H1 (cell line): Measurements from ENCODE around the gene APBB1. TPM values are rescaled to one million over a fixed set of nuclear protein-coding genes. Genes with fewer than 3 reads are reported as not detected.
A peak's percentile ranks its signal among the peaks of the same experiment; 100 is the strongest.

Experiments
- CTCF ChIA-PET: fragments of 300-600 bp; sonication (Branson Sonifier 250); formaldehyde crosslinking; loops from one replicate; lab custom pipeline; 2021; ENCODE audit not compliant: partially characterized antibody; lab: Charles Lee
- POLR2A ChIA-PET: fragments of 300-600 bp; sonication (Branson Sonifier 250); formaldehyde crosslinking; loops from one replicate; lab custom pipeline; 2021; ENCODE audit warnings: inconsistent platforms; ENCODE audit not compliant: partially characterized antibody; lab: Charles Lee
- DNase-seq, 2 experiments: peaks; one replicate each; pipeline versions ENCODE4 v3.0.0 to v3.0.0-alpha.2; 2010 to 2022; ENCODE audit warnings: low spot score in 2 of 2, low read depth in 1 of 2, mixed read lengths in 1 of 2
- FAIRE-seq: peaks from 2 replicates; lab custom pipeline; 2011; peaks lifted over from hg19 to GRCh38; lab: Jason Lieb, UNC
- H2AFZ ChIP-seq: 2 replicates; pipeline ENCODE4 v1.8.1; 2012; ENCODE audit warnings: low read length, inconsistent platforms
- H2AK5ac ChIP-seq: 2 replicates; pipeline ENCODE4 v1.6.1; 2013; ENCODE audit warnings: low read depth, low read length
- H2BK120ac ChIP-seq: replicated peaks from 2 replicates; pipeline ENCODE3; 2013; ENCODE audit warnings: low read depth, low read length, inconsistent platforms
- H2BK12ac ChIP-seq: 2 replicates; pipeline ENCODE4 v1.6.1; 2013; ENCODE audit warnings: low read depth, low read length
- H2BK15ac ChIP-seq: 2 replicates; pipeline ENCODE4 v1.6.1; 2013; ENCODE audit warnings: low read length
- H2BK20ac ChIP-seq: 2 replicates; pipeline ENCODE4 v1.6.1; 2013; ENCODE audit warnings: low read length
- H2BK5ac ChIP-seq: 2 replicates; pipeline ENCODE4 v1.6.1; 2013; ENCODE audit warnings: low read depth, low read length
- H3K14ac ChIP-seq: 2 replicates; pipeline ENCODE4 v1.6.1; 2013; ENCODE audit warnings: inconsistent platforms; ENCODE audit not compliant: insufficient read length
- H3K18ac ChIP-seq: 2 replicates; pipeline ENCODE4 v1.6.1; 2013; ENCODE audit warnings: low read length; ENCODE audit errors: extremely low read depth
- H3K23ac ChIP-seq: 2 replicates; pipeline ENCODE4 v1.6.1; 2013; ENCODE audit warnings: inconsistent platforms; ENCODE audit not compliant: insufficient read length
- H3K23me2 ChIP-seq: 2 replicates; pipeline ENCODE4 v1.6.1; 2013; ENCODE audit warnings: low read depth, low read length
- H3K27ac ChIP-seq: 2 replicates; pipeline ENCODE4 v1.6.1; 2011; ENCODE audit warnings: low read depth, low read length, inconsistent platforms
- H3K27me3 ChIP-seq, 4 experiments: replicated peaks in 1 of 4; 1 replicate in 1 of 4; 2 replicates in 3 of 4; pipeline versions ENCODE4 v1.6.1 to v1.8.1; 2011 to 2013; ENCODE audit warnings: low read length in 3 of 4, mild to moderate bottlenecking in 3 of 4, inconsistent platforms in 2 of 4, mixed read lengths in 2 of 4, moderate library complexity in 1 of 4; ENCODE audit not compliant: control insufficient read depth in 3 of 4, insufficient read depth in 3 of 4; ENCODE audit errors: extremely low read depth in 1 of 4
- H3K36me3 ChIP-seq, 4 experiments: 2 replicates each; pipeline versions ENCODE4 v1.6.1 to v1.8.1; 2011 to 2013; ENCODE audit warnings: mild to moderate bottlenecking in 4 of 4, low read length in 3 of 4, moderate library complexity in 2 of 4, control low read depth in 1 of 4, inconsistent platforms in 1 of 4; ENCODE audit not compliant: insufficient read depth in 4 of 4, control insufficient read depth in 2 of 4
- H3K4ac ChIP-seq: replicated peaks from 2 replicates; pipeline ENCODE3; 2013; ENCODE audit warnings: low read length, low read depth, mixed read lengths, inconsistent platforms; ENCODE audit not compliant: insufficient read length
- H3K4me1 ChIP-seq, 4 experiments: replicated peaks in 1 of 4; 1 replicate in 1 of 4; 2 replicates in 3 of 4; pipeline versions ENCODE4 v1.6.1 to v1.8.1; 2011 to 2013; ENCODE audit warnings: low read length in 3 of 4, inconsistent platforms in 2 of 4, mixed read lengths in 1 of 4; ENCODE audit not compliant: insufficient read depth in 4 of 4, control insufficient read depth in 3 of 4
- H3K4me2 ChIP-seq, 2 experiments: 2 replicates each; pipeline versions ENCODE4 v1.6.1 to v1.8.1; 2011 to 2013; ENCODE audit warnings: low read depth in 2 of 2, low read length in 2 of 2, control low read depth in 1 of 2, inconsistent platforms in 1 of 2, mild to moderate bottlenecking in 1 of 2; ENCODE audit not compliant: insufficient read depth in 1 of 2
- H3K4me3 ChIP-seq, 4 experiments: fragments of 200-600, 300-600 bp in 1 of 4; sonication (generic), shearing (Covaris generic), sonication (Bioruptor Twin) in 1 of 4; 2 replicates each; pipeline versions ENCODE4 v1.5.1 to v1.8.1; 2011 to 2016; ENCODE audit warnings: low read length in 4 of 4, low read depth in 3 of 4, control low read depth in 2 of 4, inconsistent platforms in 2 of 4, mild to moderate bottlenecking in 2 of 4, mixed read lengths in 1 of 4, moderate library complexity in 1 of 4; ENCODE audit not compliant: insufficient read depth in 2 of 4; ENCODE audit errors: extremely low read depth in 1 of 4
- H3K56ac ChIP-seq: replicated peaks from 2 replicates; pipeline ENCODE3; 2013; ENCODE audit warnings: low read depth, mild to moderate bottlenecking, mixed read lengths, low read length, inconsistent platforms; ENCODE audit not compliant: insufficient read length
- H3K79me1 ChIP-seq: 2 replicates; pipeline ENCODE4 v1.6.1; 2013; ENCODE audit warnings: low read depth, low read length, control low read depth
- H3K79me2 ChIP-seq, 2 experiments: 2 replicates each; pipeline versions ENCODE4 v1.6.1 to v1.8.1; 2012 to 2013; ENCODE audit warnings: low read length in 2 of 2, mild to moderate bottlenecking in 2 of 2, inconsistent platforms in 1 of 2; ENCODE audit not compliant: insufficient read depth in 2 of 2, control insufficient read depth in 1 of 2
- H3K9ac ChIP-seq, 4 experiments: replicated peaks in 1 of 4; 1 replicate in 1 of 4; 2 replicates in 3 of 4; pipeline versions ENCODE4 v1.6.1 to v1.8.1; 2011 to 2013; ENCODE audit warnings: low read depth in 3 of 4, low read length in 3 of 4, control low read depth in 2 of 4, mild to moderate bottlenecking in 2 of 4, moderate library complexity in 2 of 4, inconsistent platforms in 1 of 4; ENCODE audit errors: extremely low read depth in 1 of 4
- H3K9me3 ChIP-seq, 2 experiments: 2 replicates each; pipeline versions ENCODE4 v1.6.1 to v1.8.1; 2012 to 2013; ENCODE audit warnings: mild to moderate bottlenecking in 2 of 2, moderate library complexity in 2 of 2, control low read depth in 1 of 2, inconsistent platforms in 1 of 2, low read depth in 1 of 2, low read length in 1 of 2, mixed read lengths in 1 of 2; ENCODE audit not compliant: insufficient read depth in 2 of 2
- H4K20me1 ChIP-seq, 2 experiments: replicated peaks in 1 of 2; 2 replicates each; pipeline versions ENCODE3 to v1.8.1; 2011 to 2013; ENCODE audit warnings: inconsistent platforms in 2 of 2, low read length in 2 of 2, mild to moderate bottlenecking in 1 of 2; ENCODE audit not compliant: insufficient read depth in 2 of 2, control insufficient read depth in 1 of 2
- H4K5ac ChIP-seq: 2 replicates; pipeline ENCODE4 v1.6.1; 2013; ENCODE audit warnings: low read length, low read depth, mixed read lengths, inconsistent platforms; ENCODE audit not compliant: insufficient read length
- H4K8ac ChIP-seq: 2 replicates; pipeline ENCODE4 v1.8.0; 2013; ENCODE audit warnings: mild to moderate bottlenecking, moderate library complexity, low read length, inconsistent platforms; ENCODE audit not compliant: insufficient read depth; ENCODE audit errors: extremely low read depth
- H4K91ac ChIP-seq: replicated peaks from 2 replicates; pipeline ENCODE3; 2013; ENCODE audit warnings: low read length, mixed read lengths, inconsistent platforms; ENCODE audit not compliant: insufficient read length
- SAP30 ChIP-seq: fragments of 300-600 bp; sonication (generic); IDR thresholded peaks from 2 replicates; pipeline ENCODE4 v1.7.1; 2012; ENCODE audit warnings: low read length, moderate library complexity, mild to moderate bottlenecking, inconsistent platforms; ENCODE audit not compliant: insufficient read depth, insufficient replicate concordance
- WGBS, 2 experiments: shearing (Covaris generic) in 1 of 2; methylation state at CpG; one replicate each; pipeline versions ENCODE4 v1.1.6 to v1.1.7; 2013 to 2015; ENCODE audit warnings: low lambda C conversion rate in 2 of 2, mixed read lengths in 2 of 2, inconsistent platforms in 1 of 2, low coverage in 1 of 2, missing lambda C conversion rate in 1 of 2; ENCODE audit not compliant: insufficient replicate concordance in 2 of 2, insufficient coverage in 1 of 2, insufficient read length in 1 of 2; ENCODE audit errors: extremely low coverage in 1 of 2, missing lambda C conversion rate in 1 of 2; 5-methylcytosine and 5-hydroxymethylcytosine counted together
- polyA plus RNA-seq, 7 experiments: library from polyadenylated mRNA; depleted of rRNA in 3 of 7; stranded (reverse) in 5 of 7; unstranded in 2 of 7; fragments of >200 nt in 5 of 7; fragments of 200-250 nt in 2 of 7; gene quantifications; 1 replicate in 5 of 7; 2 replicates in 1 of 7; 4 replicates in 1 of 7; pipeline versions ENCODE4 v1.2.1 to v1.2.3, GENCODE V29; 2011 to 2013; ENCODE audit warnings: missing spikeins in 2 of 7, mixed read lengths in 2 of 7
- total RNA-seq: library from RNA; stranded (reverse); fragmentation: NEBNext Ultra II Directional; extraction: Animal tissue kit (Norgen Biotek cat#: 25700); gene quantifications from 2 replicates; pipeline ENCODE4 v1.2.1, GENCODE V29; 2021
- TF ChIP-seq, protein P1 (sequence below), 3 experiments: IDR thresholded peaks; 1 replicate in 2 of 3; 2 replicates in 1 of 3; pipeline versions ENCODE4 v1.5.1 to v1.6.1; 2011; ENCODE audit warnings: low read length in 3 of 3, mild to moderate bottlenecking in 3 of 3, inconsistent platforms in 2 of 3, low read depth in 1 of 3, moderate library complexity in 1 of 3; ENCODE audit not compliant: insufficient read depth in 1 of 3; ENCODE audit errors: control extremely low read depth in 1 of 3

APBB1 gene
- total and polyA plus RNA-seq, 2 of the 8 experiments (the other 6 are each of a cell fraction or from before 2014, with no cell fraction given), result 23.9 to 33.1 TPM

DNA sequence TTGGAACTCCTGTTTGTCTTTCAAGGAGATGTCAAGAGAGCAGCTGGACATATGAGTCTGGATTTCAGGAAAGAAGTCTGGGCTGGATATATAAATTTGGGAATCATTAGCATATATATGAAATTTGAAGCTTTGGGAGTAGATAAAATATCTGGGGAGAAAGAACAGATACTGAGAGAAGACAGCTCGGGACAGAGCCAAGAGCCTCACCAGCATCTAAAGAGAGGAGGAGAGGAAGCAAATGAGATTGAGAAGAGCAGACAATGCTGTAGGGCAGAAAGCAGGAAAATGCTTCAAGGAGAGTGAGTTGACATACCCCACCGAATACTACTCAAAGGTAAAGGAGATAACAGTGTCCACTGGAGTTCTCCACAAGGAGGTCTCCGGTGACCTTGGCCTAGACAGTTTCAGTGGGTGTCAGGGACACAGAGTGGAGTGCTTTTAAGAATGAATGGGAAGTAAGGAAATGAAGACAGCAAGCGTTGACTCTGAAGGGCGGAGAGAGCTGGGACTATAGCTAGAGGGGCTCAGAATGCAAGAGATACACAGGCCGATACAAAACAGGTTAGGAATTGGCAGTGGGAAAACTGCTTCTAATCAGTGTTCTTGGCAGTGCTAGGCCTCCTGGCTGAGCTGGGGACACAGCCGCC lies 862 bp downstream of the APBB1 start:
- H3K9ac ChIP-seq, result no peak overlapping the region
- no peak overlapping the region for H3K23ac ChIP-seq
- no peak overlapping the region for H4K8ac ChIP-seq
- H3K9me3 ChIP-seq, result no peaks in the 10 kb centered on the region
- no peak for FAIRE-seq
- no peak overlapping the region for H4K5ac ChIP-seq
- no peak overlapping the region for H3K18ac ChIP-seq
- H3K79me1 ChIP-seq, result 0 out of 2 replicates have a peak, but pooled peaks cover 2% of the 10 kb centered on the region
- H3K23me2 ChIP-seq, result peaks cover 4% of the 10 kb centered on the region; the same call in 1 of the 2 replicates
- TF ChIP-seq, protein P1, sequence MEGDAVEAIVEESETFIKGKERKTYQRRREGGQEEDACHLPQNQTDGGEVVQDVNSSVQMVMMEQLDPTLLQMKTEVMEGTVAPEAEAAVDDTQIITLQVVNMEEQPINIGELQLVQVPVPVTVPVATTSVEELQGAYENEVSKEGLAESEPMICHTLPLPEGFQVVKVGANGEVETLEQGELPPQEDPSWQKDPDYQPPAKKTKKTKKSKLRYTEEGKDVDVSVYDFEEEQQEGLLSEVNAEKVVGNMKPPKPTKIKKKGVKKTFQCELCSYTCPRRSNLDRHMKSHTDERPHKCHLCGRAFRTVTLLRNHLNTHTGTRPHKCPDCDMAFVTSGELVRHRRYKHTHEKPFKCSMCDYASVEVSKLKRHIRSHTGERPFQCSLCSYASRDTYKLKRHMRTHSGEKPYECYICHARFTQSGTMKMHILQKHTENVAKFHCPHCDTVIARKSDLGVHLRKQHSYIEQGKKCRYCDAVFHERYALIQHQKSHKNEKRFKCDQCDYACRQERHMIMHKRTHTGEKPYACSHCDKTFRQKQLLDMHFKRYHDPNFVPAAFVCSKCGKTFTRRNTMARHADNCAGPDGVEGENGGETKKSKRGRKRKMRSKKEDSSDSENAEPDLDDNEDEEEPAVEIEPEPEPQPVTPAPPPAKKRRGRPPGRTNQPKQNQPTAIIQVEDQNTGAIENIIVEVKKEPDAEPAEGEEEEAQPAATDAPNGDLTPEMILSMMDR (IDR thresholded peaks at IDR 0.05; ENCODE audit: control extremely low read depth in 1 of 3, insufficient read depth in 1 of 3, low read depth in 1 of 3, low read length in 3 of 3), result no peak
- peak; percentile 52 for TF ChIP-seq SAP30
- peaks cover 2 to 5% (median 4%) of the 10 kb centered on the region in 4 experiments; a peak in 4 of 7 replicates for H3K4me1 ChIP-seq
- no peak overlapping the region for H3K4ac ChIP-seq
- peak overlapping the region; percentile 68 to 90 for H3K4me2 ChIP-seq
- H3K27ac ChIP-seq, result no peak overlapping the region
- no peak overlapping the region for H2AK5ac ChIP-seq
- no peak for DNase-seq
- H2BK15ac ChIP-seq, result no peak overlapping the region
- H2AFZ ChIP-seq, result no peak overlapping the region
- no peaks in the 10 kb centered on the region for H3K79me2 ChIP-seq
- no peaks in the 10 kb centered on the region for H4K20me1 ChIP-seq
- H2BK5ac ChIP-seq, result no peak overlapping the region
- no peak overlapping the region for H4K91ac ChIP-seq
- no peaks in the 10 kb centered on the region for H3K36me3 ChIP-seq
- 0 out of 2 replicates have a peak overlapping the region, but pooled peaks have one; percentile 5 for H2BK12ac ChIP-seq
- ChIA-PET POLR2A (interaction anchor here (1.2 to 2.5 kb wide), 3 partner anchors 12 to 106 kb away, joined by 3 to 10 read pairs (median 3); no protein-coding TSS in a partner anchor), CTCF (interaction anchor here (0.8 to 10.1 kb wide), 7 partner anchors 9 to 57 kb away, joined by 3 to 78 read pairs (median 4); partner anchors contain the start of gene HPX)
- H3K4me3 ChIP-seq, result peak overlapping the region; percentile 78 to 97 (median 86)
- peaks cover 1 to 13% (median 7%) of the 10 kb centered on the region in 4 experiments for H3K27me3 ChIP-seq
- WGBS, 2 experiments, result 64% methylated on average over 7 of the region's 7 CpGs; no CpG with 5 or more reads in 1 of the 2 experiments
- no peak overlapping the region for H3K56ac ChIP-seq
- no peak overlapping the region for H3K14ac ChIP-seq
- no peak overlapping the region for H2BK120ac ChIP-seq
- H2BK20ac ChIP-seq, result no peak overlapping the region
